HG02973 (cell line): ENCODE data around the gene ABCC1.
"Not testable (repeated sequence)": the region's sequence is repeated elsewhere in the genome, so short reads cannot be mapped to it uniquely, and the experiment has no call there.

Experiments
- ATAC-seq: cut with Tn5 transposase; IDR thresholded peaks from one replicate; pipeline ENCODE4 v1.9.1; 2021; ENCODE audit warnings: moderate library complexity; ENCODE audit not compliant: unreplicated experiment

The ABCC1 gene

GRCh38 chr16:15942931-15943690 lies 6.3 kb upstream of the ABCC1 start:
- ATAC-seq: no peak

- ATAC-seq: no peak
Measured at GRCh38 chr16:15946257-15947044, 3.0 kb upstream of the ABCC1 start.

GRCh38 chr16:15947983-15948509 lies 1.4 kb upstream of the ABCC1 start:
- no peak for ATAC-seq

GRCh38 chr16:15948532-15949209 lies 745 bp upstream of the ABCC1 start:
- no peak for ATAC-seq

- no peak for ATAC-seq
Measured at GRCh38 chr16:15950161-15950854, 892 bp downstream of the ABCC1 start.

- no peak for ATAC-seq
Measured at GRCh38 chr16:15950869-15951268, 1.5 kb downstream of the ABCC1 start.

- no peak for ATAC-seq
Measured at GRCh38 chr16:15951852-15952251, 2.4 kb downstream of the ABCC1 start.

- no peak for ATAC-seq
Measured at GRCh38 chr16:15952265-15952711, 2.9 kb downstream of the ABCC1 start.

GRCh38 chr16:15953477-15953876 lies 4.1 kb downstream of the ABCC1 start:
- ATAC-seq: no peak

GRCh38 chr16:15953929-15954813 lies 4.8 kb downstream of the ABCC1 start:
- no peak for ATAC-seq

GRCh38 chr16:15954814-15955151 lies 5.4 kb downstream of the ABCC1 start:
- no peak for ATAC-seq

GRCh38 chr16:15955425-15955824 lies 6.0 kb downstream of the ABCC1 start:
- ATAC-seq: no peak

GRCh38 chr16:15956106-15956505 lies 6.7 kb downstream of the ABCC1 start:
- not testable (repeated sequence) for ATAC-seq

GRCh38 chr16:15958703-15959348 lies 9.4 kb downstream of the ABCC1 start:
- ATAC-seq: no peak

- no peak for ATAC-seq
Measured at GRCh38 chr16:15960124-15960971, 10.9 kb downstream of the ABCC1 start.

- ATAC-seq: peak; percentile 64
Measured at GRCh38 chr16:15961060-15961511, 11.7 kb downstream of the ABCC1 start.

- ATAC-seq: peak; percentile 26
Measured at GRCh38 chr16:15961571-15962090, 12.2 kb downstream of the ABCC1 start.

GRCh38 chr16:15963307-15963910 lies 14.0 kb downstream of the ABCC1 start:
- no peak for ATAC-seq
